Mesothelial cell of epicardium (in vitro differentiated cells): ENCODE measurements around the gene S100A6. TPM values are rescaled to one million over a fixed set of nuclear protein-coding genes. Genes with fewer than 3 reads are reported as not detected.

ENCODE experiments used
- DNase-seq, 2 experiments: peaks; one replicate each; pipeline ENCODE4 v3.0.0; 2021; ENCODE audit warnings: low spot score in 2 of 2; ENCODE audit not compliant: unreplicated experiment in 2 of 2
- H3K27ac Mint-ChIP-seq: 2 replicates; pipeline ENCODE4 v1.8.0; 2021; ENCODE audit warnings: mixed read lengths
- H3K27me3 Mint-ChIP-seq: 2 replicates; pipeline ENCODE4 v1.8.0; 2021; ENCODE audit warnings: low read depth, mixed read lengths
- H3K36me3 Mint-ChIP-seq: 2 replicates; pipeline ENCODE4 v1.8.0; 2021; ENCODE audit warnings: mixed read lengths
- H3K4me1 Mint-ChIP-seq: 2 replicates; pipeline ENCODE4 v1.8.0; 2021; ENCODE audit warnings: mixed read lengths
- H3K4me3 Mint-ChIP-seq: 2 replicates; pipeline ENCODE4 v1.8.0; 2021; ENCODE audit warnings: mild to moderate bottlenecking, moderate library complexity, mixed read lengths
- H3K9me3 Mint-ChIP-seq: 2 replicates; pipeline ENCODE4 v1.8.0; 2021; ENCODE audit warnings: mixed read lengths
- CTCF ChIP-seq: fragments of 200-600 bp; sonication (generic); IDR thresholded peaks from one replicate; pipeline ENCODE4 v1.5.0; 2021; ENCODE audit warnings: antibody characterized with exemption; ENCODE audit not compliant: unreplicated experiment
- total RNA-seq: library from RNA; stranded (reverse); gene quantifications from 3 replicates; pipeline ENCODE4 v1.2.1, GENCODE V29; 2021

S100A6 gene
- total RNA-seq, 1 donor from 2014 or later, result 3.9 TPM

- TF ChIP-seq CTCF, result no peak
- no peaks in the 10 kb centered on the region for H3K9me3 Mint-ChIP-seq
- no peaks in the 10 kb centered on the region for H3K27me3 Mint-ChIP-seq
- no peaks in the 10 kb centered on the region for H3K36me3 Mint-ChIP-seq
- peak overlapping the region; percentile 65 for H3K27ac Mint-ChIP-seq
- no peak for DNase-seq
- no peak overlapping the region for H3K4me3 Mint-ChIP-seq
- peaks cover 35% of the 10 kb centered on the region for H3K4me1 Mint-ChIP-seq
Measured at GRCh38 chr1:153553830-153554541, 18.2 kb upstream of the S100A6 start.

- H3K27ac Mint-ChIP-seq, result no peak overlapping the region
Measured at GRCh38 chr1:153553096-153553495, 17.3 kb upstream of the S100A6 start.

GRCh38 chr1:153552335-153552734 is 16.5 kb upstream of the S100A6 start:
- no peak overlapping the region for H3K4me3 Mint-ChIP-seq
- H3K4me1 Mint-ChIP-seq, result peaks cover 48% of the 10 kb centered on the region
- DNase-seq, result no peak
- no peak for TF ChIP-seq CTCF
- no peaks in the 10 kb centered on the region for H3K9me3 Mint-ChIP-seq
- no peak overlapping the region for H3K27ac Mint-ChIP-seq
- H3K36me3 Mint-ChIP-seq, result no peaks in the 10 kb centered on the region
- H3K27me3 Mint-ChIP-seq, result no peaks in the 10 kb centered on the region

More at GRCh38 chr1:153553096-153553495, 17.3 kb upstream of the S100A6 start:
- no peak for DNase-seq
- Mint-ChIP-seq H3K36me3 (no peaks in the 10 kb centered on the region), H3K9me3 (no peaks in the 10 kb centered on the region), H3K27me3 (no peaks in the 10 kb centered on the region), H3K4me3 (no peak overlapping the region), H3K4me1 (peaks cover 44% of the 10 kb centered on the region)
- TF ChIP-seq CTCF, result no peak

- Mint-ChIP-seq H3K36me3 (no peaks in the 10 kb centered on the region), H3K27me3 (no peaks in the 10 kb centered on the region), H3K9me3 (no peaks in the 10 kb centered on the region), H3K4me1 (peaks cover 59% of the 10 kb centered on the region), H3K4me3 (no peak overlapping the region), H3K27ac (peak overlapping the region; percentile 58)
- no peak for TF ChIP-seq CTCF
- no peak for DNase-seq
Measured at GRCh38 chr1:153550827-153551500, 15.2 kb upstream of the S100A6 start.

GRCh38 chr1:153550398-153550758 is 14.6 kb upstream of the S100A6 start:
- H3K9me3 Mint-ChIP-seq, result no peaks in the 10 kb centered on the region
- H3K4me1 Mint-ChIP-seq, result peaks cover 65% of the 10 kb centered on the region
- H3K27ac Mint-ChIP-seq, result peak overlapping the region; percentile 37
- no peaks in the 10 kb centered on the region for H3K27me3 Mint-ChIP-seq
- H3K36me3 Mint-ChIP-seq, result no peaks in the 10 kb centered on the region
- TF ChIP-seq CTCF, result no peak
- H3K4me3 Mint-ChIP-seq, result no peak overlapping the region
- DNase-seq, result no peak
